Muscle layer of duodenum (tissue), 2 donors: ENCODE results near the gene GAS2.

Experiments
- H3K27ac ChIP-seq: one replicate; pipeline ENCODE4 v1.7.0; 2013; ENCODE audit warnings: mild to moderate bottlenecking, low read length
- H3K27me3 ChIP-seq: one replicate; pipeline ENCODE4 v1.7.0; 2013; ENCODE audit warnings: low read depth, mild to moderate bottlenecking, control low read depth, low read length
- H3K36me3 ChIP-seq, 2 donors: one replicate each; pipeline ENCODE4 v1.7.0; 2013; ENCODE audit warnings: low read length in 2 of 2, control low read depth in 1 of 2, mild to moderate bottlenecking in 1 of 2; ENCODE audit not compliant: insufficient read depth in 2 of 2, control insufficient read depth in 1 of 2
- H3K4me1 ChIP-seq, 2 donors: one replicate each; pipeline ENCODE4 v1.7.0; 2013; ENCODE audit warnings: low read length in 2 of 2, mild to moderate bottlenecking in 2 of 2, control low read depth in 1 of 2, moderate library complexity in 1 of 2; ENCODE audit not compliant: insufficient read depth in 2 of 2, control insufficient read depth in 1 of 2
- H3K4me3 ChIP-seq, 2 donors: one replicate each; pipeline ENCODE4 v1.7.0; 2013; ENCODE audit warnings: low read length in 2 of 2, low read depth in 1 of 2, mild to moderate bottlenecking in 1 of 2
- H3K9me3 ChIP-seq, 2 donors: one replicate each; pipeline ENCODE4 v1.7.0; 2013; ENCODE audit warnings: low read length in 2 of 2, control low read depth in 1 of 2, mild to moderate bottlenecking in 1 of 2; ENCODE audit not compliant: control insufficient read depth in 1 of 2
- donor health status: healthy.

GAS2 gene

DNA sequence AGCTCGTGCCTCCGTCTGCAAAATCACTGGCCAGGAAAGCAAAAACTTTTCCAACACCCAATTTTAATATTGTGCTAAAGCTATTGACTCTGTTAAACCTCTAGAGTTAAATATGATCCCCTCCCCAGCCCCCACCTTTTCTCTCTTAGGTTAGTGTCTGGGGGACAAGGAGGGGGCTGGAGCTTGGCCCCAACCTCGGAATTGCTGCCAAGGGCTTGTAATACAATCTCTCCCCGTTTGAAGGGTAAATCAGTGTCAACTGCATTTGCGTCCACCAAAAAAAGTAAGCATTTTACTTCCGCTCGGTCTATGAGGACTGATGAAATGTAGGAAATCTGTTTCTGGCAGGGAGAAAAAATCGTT is at the start of gene GAS2:
Gene GAS2, plus strand, starts transcription at position 287 of the 363 bp plus-strand sequence. CDS start 8,259 bp downstream, outside the sequence.
- Histone ChIP-seq H3K4me1 (peaks cover 0 to 6% of the 10 kb centered on the region in 2 donors), H3K27me3 (peaks cover 8% of the 10 kb centered on the region), H3K9me3 (no peaks in the 10 kb centered on the region), H3K4me3 (peak within 1 kb of the TSS; percentile 60 to 67), H3K36me3 (no peaks in the 10 kb centered on the region), H3K27ac (no peak within 1 kb of the TSS)

GRCh38 chr11:22617868-22618267 is 48.5 kb upstream of the GAS2 start:
- Histone ChIP-seq H3K4me1 (no peaks in the 10 kb centered on the region), H3K4me3 (no peak overlapping the region), H3K27me3 (no peaks in the 10 kb centered on the region), H3K27ac (no peak overlapping the region), H3K36me3 (no peaks in the 10 kb centered on the region), H3K9me3 (peaks cover 0 to 2% of the 10 kb centered on the region in 2 donors)

DNA sequence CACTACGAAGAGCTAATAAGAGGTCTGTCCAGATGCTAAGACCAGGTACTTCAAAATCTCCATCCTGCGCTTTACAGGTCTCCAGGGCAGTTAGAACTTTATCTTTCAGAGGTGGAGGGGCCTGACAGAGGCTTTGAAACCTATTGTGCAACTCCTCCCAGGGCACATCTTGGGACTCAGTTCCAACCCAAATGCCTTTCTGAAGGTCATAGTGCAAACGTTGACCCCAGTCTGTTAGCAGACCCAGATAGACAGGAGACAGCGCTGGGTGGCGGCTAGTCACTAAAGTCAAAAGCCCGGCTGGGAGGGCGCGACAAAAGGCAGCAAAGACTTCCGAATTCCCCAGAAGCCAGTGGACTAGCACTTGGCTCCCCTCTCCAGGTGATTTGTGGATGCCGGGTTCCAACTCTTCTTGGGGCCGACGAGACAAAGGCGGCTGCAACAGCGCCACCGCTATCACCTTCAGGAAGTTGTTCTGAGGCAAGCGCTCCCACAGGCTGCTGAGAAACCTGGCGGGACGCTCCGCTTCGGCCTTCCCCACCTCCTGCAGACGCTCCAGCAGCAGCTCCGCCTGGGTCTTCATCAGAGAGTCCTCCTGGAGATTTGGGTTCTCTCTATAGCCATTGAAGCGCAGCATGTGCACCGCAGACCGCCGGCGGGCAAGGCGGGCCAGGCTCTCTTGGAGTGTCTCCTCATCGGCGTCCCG is 41.5 kb upstream of the GAS2 start:
- H3K4me3 ChIP-seq = peak overlapping the region; percentile 92 to 98
- no peaks in the 10 kb centered on the region for H3K36me3 ChIP-seq
- no peaks in the 10 kb centered on the region for H3K9me3 ChIP-seq
- no peaks in the 10 kb centered on the region for H3K27me3 ChIP-seq
- peaks cover 8 to 12% of the 10 kb centered on the region in 2 donors for H3K4me1 ChIP-seq
- peak overlapping the region; percentile 98 for H3K27ac ChIP-seq

DNA sequence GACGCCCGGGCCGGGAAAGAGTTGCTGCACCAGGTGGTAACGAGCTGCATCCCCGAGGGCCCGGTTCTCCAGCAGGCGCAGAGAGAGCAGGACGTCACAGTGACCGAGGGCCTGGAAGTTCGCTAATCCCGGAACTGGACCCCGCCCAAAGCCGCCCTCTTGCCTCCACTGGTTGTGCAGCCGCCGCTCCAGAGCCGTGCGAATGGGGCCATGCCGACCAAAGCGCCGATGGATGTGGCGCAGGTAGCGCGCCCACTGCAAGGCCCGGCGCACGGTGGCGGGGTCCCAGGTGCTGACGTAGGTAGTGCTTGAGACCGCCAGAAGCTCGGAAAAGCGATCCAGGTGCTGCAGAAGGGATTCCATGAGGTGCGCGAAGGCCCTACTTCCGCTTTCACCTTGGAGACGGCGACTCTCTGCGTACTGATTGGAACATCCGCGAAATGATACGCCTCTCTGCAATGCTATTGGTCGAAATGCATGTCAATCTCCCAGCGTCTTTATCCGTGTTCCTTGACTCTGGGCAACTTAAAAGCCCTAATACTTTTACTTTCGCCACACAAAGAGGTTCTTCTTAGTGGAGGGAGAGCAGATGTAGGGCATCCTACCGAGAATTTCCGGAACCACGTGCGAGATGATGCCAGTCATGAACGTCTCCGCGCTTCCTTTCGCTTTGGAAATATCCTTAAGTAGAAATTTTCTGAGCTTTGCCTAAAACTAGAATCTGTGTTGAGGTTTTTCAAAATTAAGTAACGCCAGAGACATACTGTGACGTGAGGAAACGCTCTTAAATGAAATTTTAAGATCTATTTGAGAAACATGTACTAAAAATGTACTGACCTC is 40.7 kb upstream of the GAS2 start, which contains the start of gene FANCF:
Gene FANCF, minus strand, starts transcription at position 376 of the 840 bp plus-strand sequence. Its CDS starts 13 bp downstream, at position 363.
- Histone ChIP-seq H3K9me3 (no peaks in the 10 kb centered on the region), H3K27me3 (no peaks in the 10 kb centered on the region), H3K4me1 (peaks cover 8 to 12% of the 10 kb centered on the region in 2 donors), H3K27ac (peak within 1 kb of the TSS; percentile 98), H3K36me3 (no peaks in the 10 kb centered on the region), H3K4me3 (peak within 1 kb of the TSS; percentile 92 to 98)

GRCh38 chr11:22626573-22627239 is 39.7 kb upstream of the GAS2 start:
- Histone ChIP-seq H3K36me3 (no peaks in the 10 kb centered on the region), H3K9me3 (no peaks in the 10 kb centered on the region), H3K4me3 (peak overlapping the region in 1 of 2 donors; percentile 92), H3K27ac (peak overlapping the region; percentile 98), H3K4me1 (peaks cover 8 to 12% of the 10 kb centered on the region in 2 donors), H3K27me3 (no peaks in the 10 kb centered on the region)

- H3K27me3 ChIP-seq = no peaks in the 10 kb centered on the region
- H3K4me1 ChIP-seq = peaks cover 8 to 12% of the 10 kb centered on the region in 2 donors
- no peak overlapping the region for H3K27ac ChIP-seq
- H3K9me3 ChIP-seq = no peaks in the 10 kb centered on the region
- H3K4me3 ChIP-seq = no peak overlapping the region
- H3K36me3 ChIP-seq = no peaks in the 10 kb centered on the region
Measured at GRCh38 chr11:22627421-22627820, 39.0 kb upstream of the GAS2 start.

GRCh38 chr11:22633354-22633902 is 33.0 kb upstream of the GAS2 start:
- no peaks in the 10 kb centered on the region for H3K36me3 ChIP-seq
- no peak overlapping the region for H3K4me3 ChIP-seq
- H3K27me3 ChIP-seq = no peaks in the 10 kb centered on the region
- H3K4me1 ChIP-seq = no peaks in the 10 kb centered on the region
- H3K27ac ChIP-seq = no peak overlapping the region
- no peaks in the 10 kb centered on the region for H3K9me3 ChIP-seq

GRCh38 chr11:22634897-22635629 is 31.3 kb upstream of the GAS2 start:
- H3K4me1 ChIP-seq = no peaks in the 10 kb centered on the region
- H3K27ac ChIP-seq = no peak overlapping the region
- no peaks in the 10 kb centered on the region for H3K36me3 ChIP-seq
- H3K27me3 ChIP-seq = no peaks in the 10 kb centered on the region
- no peaks in the 10 kb centered on the region for H3K9me3 ChIP-seq
- no peak overlapping the region for H3K4me3 ChIP-seq

- Histone ChIP-seq H3K27ac (no peak overlapping the region), H3K27me3 (no peaks in the 10 kb centered on the region), H3K4me1 (no peaks in the 10 kb centered on the region), H3K36me3 (no peaks in the 10 kb centered on the region), H3K9me3 (no peaks in the 10 kb centered on the region), H3K4me3 (no peak overlapping the region)
Measured at GRCh38 chr11:22635689-22636088, 30.7 kb upstream of the GAS2 start.

DNA sequence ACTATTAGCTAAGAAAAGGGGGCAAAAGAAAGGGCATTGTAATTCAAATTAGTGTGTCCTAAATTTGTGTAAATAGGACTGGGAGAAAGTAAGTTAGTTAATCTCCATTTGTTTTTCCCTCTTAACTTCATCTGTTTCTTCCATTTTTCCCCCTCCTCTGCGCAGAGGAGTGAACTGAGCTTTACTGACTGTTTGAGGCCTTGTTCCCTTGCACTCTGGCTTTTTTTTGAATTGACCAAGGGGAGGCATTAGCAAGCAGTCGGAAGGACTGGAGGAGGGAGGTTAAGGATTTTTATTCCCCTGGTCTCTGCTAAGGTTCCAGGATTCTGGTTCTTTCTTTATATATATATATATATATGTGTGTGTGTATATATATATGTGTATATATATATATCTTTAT is 25.5 kb upstream of the GAS2 start:
- H3K36me3 ChIP-seq = no peaks in the 10 kb centered on the region

More for the DNA sequence above, 25.5 kb upstream of the GAS2 start:
- H3K27me3 ChIP-seq = no peaks in the 10 kb centered on the region
- H3K4me1 ChIP-seq = no peaks in the 10 kb centered on the region
- no peak overlapping the region for H3K4me3 ChIP-seq
- no peaks in the 10 kb centered on the region for H3K9me3 ChIP-seq
- no peak overlapping the region for H3K27ac ChIP-seq
